ENCODE data around the gene STK4.

The STK4 gene

GRCh38 chr20:45028424-45029136 lies 62.3 kb downstream of the STK4 start:
- no peak for DNase-seq (ENCODE audit: low read depth in 2 of 2)

GRCh38 chr20:45029884-45030283 lies 63.6 kb downstream of the STK4 start:
- DNase-seq (ENCODE audit: low read depth in 2 of 2) = no peak

GRCh38 chr20:45032276-45032675 lies 66.0 kb downstream of the STK4 start:
- DNase-seq (ENCODE audit: low read depth in 2 of 2) = no peak

GRCh38 chr20:45032781-45033180 lies 66.5 kb downstream of the STK4 start:
- no peak for DNase-seq (ENCODE audit: low read depth in 2 of 2)

- no peak for DNase-seq (ENCODE audit: low read depth in 2 of 2)
These were observed 68.1 kb downstream of the STK4 start for GRCh38 chr20:45034436-45034835.

- no peak for DNase-seq (ENCODE audit: low read depth in 2 of 2)
These were observed 69.9 kb downstream of the STK4 start for GRCh38 chr20:45036044-45036755.

GRCh38 chr20:45037050-45037449 lies 70.7 kb downstream of the STK4 start:
- DNase-seq (ENCODE audit: low read depth in 2 of 2) = no peak

- no peak for DNase-seq (ENCODE audit: low read depth in 2 of 2)
These were observed 71.3 kb downstream of the STK4 start for GRCh38 chr20:45037635-45038034.

GRCh38 chr20:45038745-45039474 lies 72.6 kb downstream of the STK4 start:
- DNase-seq (ENCODE audit: low read depth in 2 of 2) = no peak

- no peak for DNase-seq (ENCODE audit: low read depth in 2 of 2)
These were observed 73.1 kb downstream of the STK4 start for GRCh38 chr20:45039475-45039820.

- DNase-seq (ENCODE audit: low read depth in 2 of 2) = no peak
These were observed 75.4 kb downstream of the STK4 start for GRCh38 chr20:45041464-45042337.

GRCh38 chr20:45042978-45043377 lies 76.7 kb downstream of the STK4 start:
- no peak for DNase-seq (ENCODE audit: low read depth in 2 of 2)

GRCh38 chr20:45044084-45044573 lies 77.8 kb downstream of the STK4 start:
- peak; percentile 57 to 59 for DNase-seq (ENCODE audit: low read depth in 2 of 2)

- no peak for DNase-seq (ENCODE audit: low read depth in 2 of 2)
These were observed 78.3 kb downstream of the STK4 start for GRCh38 chr20:45044601-45045000.

- no peak for DNase-seq (ENCODE audit: low read depth in 2 of 2)
These were observed 81.3 kb downstream of the STK4 start for GRCh38 chr20:45047581-45048119.

- DNase-seq (ENCODE audit: low read depth in 2 of 2) = no peak
These were observed 83.1 kb downstream of the STK4 start for GRCh38 chr20:45049438-45049837.

- DNase-seq (ENCODE audit: low read depth in 2 of 2) = no peak
These were observed 83.7 kb downstream of the STK4 start for GRCh38 chr20:45049904-45050471.

- no peak for DNase-seq (ENCODE audit: low read depth in 2 of 2)
These were observed 85.1 kb downstream of the STK4 start for GRCh38 chr20:45051204-45052060.

GRCh38 chr20:45052698-45053429 lies 86.6 kb downstream of the STK4 start:
- DNase-seq (ENCODE audit: low read depth in 2 of 2) = peak; percentile 60 to 67

Measured in fibroblast of skin of left biceps (primary cell).